ENCODE results near the gene TAX1BP3.

TAX1BP3 gene

DNA sequence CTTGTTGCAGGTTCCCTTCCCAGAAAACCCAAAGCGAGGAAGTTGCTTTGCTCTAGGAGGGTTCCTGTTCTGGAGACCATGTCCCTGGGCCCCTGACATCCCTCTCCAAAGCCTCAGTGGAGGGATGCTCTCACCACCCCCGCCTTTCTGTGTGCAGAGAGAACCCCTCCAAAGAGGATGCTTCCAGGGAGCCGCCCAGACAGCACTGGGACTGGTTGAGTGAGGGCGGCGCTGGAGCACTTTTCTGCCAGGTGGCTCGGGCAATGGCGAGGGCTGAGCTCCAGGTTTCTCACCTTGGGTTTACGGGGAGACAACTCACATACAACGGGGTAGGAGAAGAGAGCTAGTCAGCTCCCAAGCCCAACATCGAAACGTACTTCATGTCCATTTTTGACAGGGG lies 7.5 kb upstream of the TAX1BP3 start:
- ChIA-PET POLR2A (interaction anchor here (0.6 kb wide), 1 partner anchor 9 kb away, joined by 3 read pairs; no protein-coding TSS in a partner anchor), CTCF (interaction anchor here (1.2 kb wide), 1 partner anchor 170 kb away, joined by 3 read pairs; the partner anchor contains the start of gene NCBP3)
- H3K4me3 ChIP-seq (ENCODE audit: low read depth, low read length): no peak overlapping the region
- DNase-seq (ENCODE audit: low read depth, low spot score): no peak
- TF ChIP-seq, protein P1, sequence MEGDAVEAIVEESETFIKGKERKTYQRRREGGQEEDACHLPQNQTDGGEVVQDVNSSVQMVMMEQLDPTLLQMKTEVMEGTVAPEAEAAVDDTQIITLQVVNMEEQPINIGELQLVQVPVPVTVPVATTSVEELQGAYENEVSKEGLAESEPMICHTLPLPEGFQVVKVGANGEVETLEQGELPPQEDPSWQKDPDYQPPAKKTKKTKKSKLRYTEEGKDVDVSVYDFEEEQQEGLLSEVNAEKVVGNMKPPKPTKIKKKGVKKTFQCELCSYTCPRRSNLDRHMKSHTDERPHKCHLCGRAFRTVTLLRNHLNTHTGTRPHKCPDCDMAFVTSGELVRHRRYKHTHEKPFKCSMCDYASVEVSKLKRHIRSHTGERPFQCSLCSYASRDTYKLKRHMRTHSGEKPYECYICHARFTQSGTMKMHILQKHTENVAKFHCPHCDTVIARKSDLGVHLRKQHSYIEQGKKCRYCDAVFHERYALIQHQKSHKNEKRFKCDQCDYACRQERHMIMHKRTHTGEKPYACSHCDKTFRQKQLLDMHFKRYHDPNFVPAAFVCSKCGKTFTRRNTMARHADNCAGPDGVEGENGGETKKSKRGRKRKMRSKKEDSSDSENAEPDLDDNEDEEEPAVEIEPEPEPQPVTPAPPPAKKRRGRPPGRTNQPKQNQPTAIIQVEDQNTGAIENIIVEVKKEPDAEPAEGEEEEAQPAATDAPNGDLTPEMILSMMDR (IDR thresholded peaks at IDR 0.05; ENCODE audit: insufficient read depth, low read length, missing control alignments): no peak

DNA sequence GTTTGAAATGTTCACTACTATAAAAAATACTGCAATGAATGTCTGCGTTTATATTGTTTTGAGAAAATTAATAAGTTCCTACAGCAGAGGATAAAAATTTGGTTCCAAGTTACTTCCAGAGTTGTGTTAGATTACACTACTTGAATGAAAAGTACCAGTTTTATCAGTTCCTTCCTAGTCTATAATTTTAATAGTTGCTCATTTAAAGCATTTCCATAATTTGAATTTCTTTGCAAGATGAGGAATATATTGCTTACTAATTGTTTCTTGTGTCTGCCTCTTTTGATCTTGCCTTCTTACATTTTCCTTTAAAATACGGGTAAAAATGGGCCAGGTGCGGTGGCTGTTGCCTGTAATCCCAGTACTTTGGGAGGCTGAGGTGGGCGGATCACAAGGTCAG lies 4.2 kb upstream of the TAX1BP3 start:
- ChIA-PET CTCF (interaction anchor here (1.4 to 1.5 kb wide), 2 partner anchors 10 to 11 kb away, joined by 4 to 8 read pairs; no protein-coding TSS in a partner anchor), POLR2A (no interaction called here)
- no peak overlapping the region for H3K4me3 ChIP-seq (ENCODE audit: low read depth, low read length)
- TF ChIP-seq, protein P1 (IDR thresholded peaks at IDR 0.05; ENCODE audit: insufficient read depth, low read length, missing control alignments): no peak
- DNase-seq (ENCODE audit: low read depth, low spot score): no peak

DNA sequence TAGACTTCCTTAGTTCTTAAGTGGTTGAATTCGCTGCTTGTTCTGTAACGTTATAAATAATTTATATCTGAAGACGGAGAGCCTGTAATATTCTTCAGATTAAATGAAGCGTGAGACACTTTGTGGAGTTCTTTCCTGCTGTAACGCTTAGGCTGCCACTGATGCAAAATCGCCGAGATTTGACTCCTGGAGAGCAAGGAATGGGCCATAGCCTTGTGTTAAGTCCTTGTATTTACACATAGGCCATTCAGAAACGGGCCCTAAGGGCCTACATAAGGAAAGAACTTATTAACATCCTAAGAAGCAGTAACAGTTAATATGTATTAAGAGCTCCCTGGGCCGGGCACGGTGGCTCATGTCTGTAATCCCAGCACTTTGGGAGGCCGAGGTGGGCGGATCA lies 1.2 kb upstream of the TAX1BP3 start:
- no peak for DNase-seq (ENCODE audit: low read depth, low spot score)
- ChIA-PET POLR2A (interaction anchor here (0.7 kb wide), 1 partner anchor 98 kb away, joined by 6 read pairs; no protein-coding TSS in a partner anchor), CTCF (interaction anchor here (0.8 to 1.2 kb wide), 2 partner anchors 13 to 50 kb away, joined by 3 to 7 read pairs; no protein-coding TSS in a partner anchor)
- peak overlapping the region; percentile 93 for H3K4me3 ChIP-seq (ENCODE audit: low read depth, low read length)
- TF ChIP-seq, protein P1 (IDR thresholded peaks at IDR 0.05; ENCODE audit: insufficient read depth, low read length, missing control alignments): no peak

DNA sequence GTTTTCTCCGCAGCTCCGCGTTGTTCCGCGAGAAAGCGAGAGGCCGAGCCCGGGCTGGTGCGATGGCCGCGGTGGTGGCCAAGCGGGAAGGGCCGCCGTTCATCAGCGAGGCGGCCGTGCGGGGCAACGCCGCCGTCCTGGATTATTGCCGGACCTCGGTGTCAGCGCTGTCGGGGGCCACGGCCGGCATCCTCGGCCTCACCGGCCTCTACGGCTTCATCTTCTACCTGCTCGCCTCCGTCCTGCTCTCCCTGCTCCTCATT lies 638 bp upstream of the TAX1BP3 start:
- H3K4me3 ChIP-seq (ENCODE audit: low read depth, low read length): peak overlapping the region; percentile 93
- ChIA-PET CTCF (no interaction called here), POLR2A (interaction anchor here (0.6 to 2.3 kb wide), 3 partner anchors 9 to 53 kb away, joined by 3 to 11 read pairs (median 5); partner anchors contain the start of genes CTNS and SHPK)
- TF ChIP-seq, protein P1 (IDR thresholded peaks at IDR 0.05; ENCODE audit: insufficient read depth, low read length, missing control alignments): no peak
- no peak for DNase-seq (ENCODE audit: low read depth, low spot score)

DNA sequence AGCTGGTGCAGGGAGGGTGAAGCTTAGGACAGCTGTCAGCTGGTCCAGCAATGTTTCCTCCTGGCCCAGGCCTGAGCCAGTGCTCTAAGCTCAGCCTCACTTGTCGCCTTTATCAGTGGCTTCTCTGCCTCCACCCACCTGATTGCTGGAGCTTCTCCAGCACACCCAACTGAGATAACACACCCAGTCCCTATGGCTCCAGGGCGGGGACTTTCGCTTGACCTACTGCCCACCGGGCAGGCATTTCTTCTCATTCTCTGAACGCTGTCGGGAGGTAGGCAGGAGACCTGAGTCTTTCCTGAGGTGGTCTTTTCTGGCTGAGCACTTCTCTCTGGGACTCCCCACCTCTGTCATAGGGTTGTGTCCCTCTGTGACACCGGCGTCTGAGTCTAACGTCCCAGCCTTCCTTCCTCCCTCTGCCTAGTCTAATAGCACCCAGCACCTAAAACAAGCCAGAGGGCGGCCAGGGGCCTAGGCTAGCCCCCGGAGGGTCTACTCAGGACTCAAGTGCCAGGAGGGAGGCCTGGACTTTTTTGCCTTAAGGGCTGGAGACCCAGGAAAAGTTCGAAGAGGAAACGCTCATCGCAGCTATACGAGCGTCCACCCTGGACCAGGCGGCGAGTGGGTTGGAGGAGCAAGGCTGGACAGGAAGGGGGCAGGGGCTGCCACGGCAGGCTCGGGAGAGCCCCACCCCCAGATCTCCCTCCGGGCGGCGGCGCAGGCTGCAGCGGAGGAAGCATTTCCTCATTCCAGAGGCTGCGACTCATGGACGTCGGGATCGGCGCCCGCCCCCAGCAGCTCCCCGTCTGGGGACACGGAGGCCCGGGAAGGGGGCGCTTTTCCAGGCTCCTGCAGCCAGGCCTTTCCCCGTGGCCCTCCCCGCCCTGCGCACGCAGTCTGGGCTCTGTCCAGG lies 756 bp downstream of the TAX1BP3 start:
- CTCF ChIA-PET: no interaction called here
- peak; percentile 61 for DNase-seq (ENCODE audit: low read depth, low spot score)
- H3K4me3 ChIP-seq (ENCODE audit: low read depth, low read length): peak overlapping the region; percentile 99
- TF ChIP-seq, protein P1 (IDR thresholded peaks at IDR 0.05; ENCODE audit: insufficient read depth, low read length, missing control alignments): no peak
- POLR2A ChIA-PET: interaction anchor here (0.5 to 2.3 kb wide), 15 partner anchors 8 to 223 kb away, joined by 3 to 13 read pairs (median 4); partner anchors contain the start of genes CTNS, NCBP3 and SHPK

DNA sequence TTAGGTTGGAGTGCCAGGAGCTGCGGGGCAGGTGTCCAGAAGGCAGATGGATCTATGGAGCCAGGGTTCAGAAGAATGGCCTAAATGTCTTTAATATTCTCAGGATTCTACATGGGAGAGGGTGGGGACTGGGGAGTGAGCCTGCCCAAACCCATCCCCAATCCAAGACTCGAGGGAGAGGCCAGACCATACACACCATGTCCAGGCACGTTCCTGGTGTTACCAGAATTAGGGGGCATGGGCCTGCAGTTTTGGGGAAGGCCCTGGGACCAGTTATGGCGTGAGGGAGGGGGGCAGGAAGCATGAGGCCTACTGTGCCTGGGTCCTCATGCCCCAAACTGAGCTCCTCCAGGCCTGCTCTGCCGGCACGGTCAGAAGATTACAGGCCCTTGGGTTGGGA lies 1.9 kb downstream of the TAX1BP3 start:
- POLR2A ChIA-PET: interaction anchor here (2.1 to 2.3 kb wide), 2 partner anchors 9 to 30 kb away, joined by 11 to 13 read pairs; partner anchors contain the start of genes CTNS and SHPK
- H3K4me3 ChIP-seq (ENCODE audit: low read depth, low read length): peak overlapping the region; percentile 31
- no peak for DNase-seq (ENCODE audit: low read depth, low spot score)
- CTCF ChIA-PET: no interaction called here
- TF ChIP-seq, protein P1 (IDR thresholded peaks at IDR 0.05; ENCODE audit: insufficient read depth, low read length, missing control alignments): no peak

Measured in AG04449 (cell line).